ENCODE results near the gene DRICH1.

DRICH1 gene

GRCh38 chr22:23583836-23584235 is 48.3 kb downstream of the DRICH1 start:
- no peak for DNase-seq (ENCODE audit: low read depth, low spot score)
- in situ Hi-C loops (cut with HindIII; ENCODE audit: low sequenced_read_pairs) = no loop called here
- TF ChIP-seq CTCF (IDR thresholded peaks at IDR 0.05; ENCODE audit: low read depth, low read length) = no peak
- no peak overlapping the region for H3K4me3 ChIP-seq (ENCODE audit: low read depth, low read length)

- H3K4me3 ChIP-seq (ENCODE audit: low read depth, low read length) = no peak overlapping the region
- DNase-seq (ENCODE audit: low read depth, low spot score) = no peak
- in situ Hi-C loops (cut with HindIII; ENCODE audit: low sequenced_read_pairs) = no loop called here
- TF ChIP-seq CTCF (IDR thresholded peaks at IDR 0.05; ENCODE audit: low read depth, low read length) = no peak
Observed at GRCh38 chr22:23583153-23583552, 49.0 kb downstream of the DRICH1 start.

- in situ Hi-C loops (cut with HindIII; ENCODE audit: low sequenced_read_pairs) = no loop called here
- DNase-seq (ENCODE audit: low read depth, low spot score) = no peak
- no peak for TF ChIP-seq CTCF (IDR thresholded peaks at IDR 0.05; ENCODE audit: low read depth, low read length)
- no peak overlapping the region for H3K4me3 ChIP-seq (ENCODE audit: low read depth, low read length)
Observed at GRCh38 chr22:23581260-23581650, 50.9 kb downstream of the DRICH1 start.

- in situ Hi-C loops (cut with HindIII; ENCODE audit: low sequenced_read_pairs) = no loop called here
- no peak for TF ChIP-seq CTCF (IDR thresholded peaks at IDR 0.05; ENCODE audit: low read depth, low read length)
- no peak for DNase-seq (ENCODE audit: low read depth, low spot score)
- H3K4me3 ChIP-seq (ENCODE audit: low read depth, low read length) = no peak overlapping the region
Observed at GRCh38 chr22:23580576-23581259, 51.4 kb downstream of the DRICH1 start.

- in situ Hi-C loops (cut with HindIII; ENCODE audit: low sequenced_read_pairs) = no loop called here
- H3K4me3 ChIP-seq (ENCODE audit: low read depth, low read length) = no peak within 1 kb of the TSS
- TF ChIP-seq CTCF (IDR thresholded peaks at IDR 0.05; ENCODE audit: low read depth, low read length) = no peak
- DNase-seq (ENCODE audit: low read depth, low spot score) = no peak
Observed at GRCh38 chr22:23579870-23580575, 52.1 kb downstream of the DRICH1 start, which contains the start of gene IGLL1. TSS of gene IGLL1 (minus strand) at chr22:23580290. CDS start at chr22:23580190, 100 bp downstream.

GRCh38 chr22:23579280-23579679 is 52.8 kb downstream of the DRICH1 start:
- no peak for TF ChIP-seq CTCF (IDR thresholded peaks at IDR 0.05; ENCODE audit: low read depth, low read length)
- no peak overlapping the region for H3K4me3 ChIP-seq (ENCODE audit: low read depth, low read length)
- DNase-seq (ENCODE audit: low read depth, low spot score) = no peak
- in situ Hi-C loops (cut with HindIII; ENCODE audit: low sequenced_read_pairs) = no loop called here

Data from astrocyte of the spinal cord (primary cell).